GM19372 (cell line): ENCODE results near the gene RIN1.

ENCODE experiments used
- ATAC-seq: cut with Tn5 transposase; IDR thresholded peaks from one replicate; pipeline ENCODE4 v1.9.1; 2021; ENCODE audit warnings: mild to moderate bottlenecking, low read depth, moderate library complexity; ENCODE audit not compliant: unreplicated experiment

RIN1 gene

DNA sequence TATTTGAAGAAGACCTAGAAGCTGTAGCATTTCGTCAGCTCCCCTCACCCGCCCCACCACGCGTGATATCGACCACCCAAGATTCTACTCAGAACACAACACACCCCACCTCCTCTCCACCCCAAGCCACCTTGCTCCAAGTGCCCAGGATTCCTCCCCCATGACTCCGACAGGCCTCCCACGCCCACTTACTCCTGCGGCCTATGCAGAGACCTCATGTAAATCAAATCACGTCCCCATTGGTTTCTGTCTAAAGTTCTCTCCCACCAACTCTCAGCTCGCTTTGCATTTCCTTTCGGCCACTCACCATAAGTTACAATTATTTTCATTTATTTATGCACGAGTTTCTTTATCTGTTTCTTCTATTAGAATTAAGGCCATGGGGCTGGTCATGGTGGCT is 33.6 kb downstream of the RIN1 start:
- no peak for ATAC-seq

DNA sequence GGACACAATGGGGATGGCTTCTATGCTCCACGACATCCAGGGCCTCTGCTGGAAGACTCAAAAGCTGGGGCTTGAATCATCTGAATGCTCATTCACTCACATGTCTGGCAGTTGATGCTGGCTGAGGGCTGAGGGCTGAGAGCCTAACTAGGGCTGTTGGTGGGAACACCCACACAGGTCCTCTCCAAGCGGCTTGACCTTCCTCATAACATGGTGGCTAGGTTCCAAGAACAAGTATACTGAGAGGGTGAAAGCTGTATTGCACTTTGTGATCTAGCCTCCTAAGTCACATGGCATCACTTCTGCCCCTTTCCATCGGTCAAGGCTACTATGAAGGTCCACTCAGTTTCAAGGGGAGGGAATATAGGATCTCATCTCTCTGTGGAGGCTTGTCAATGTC is 37.0 kb downstream of the RIN1 start:
- no peak for ATAC-seq

DNA sequence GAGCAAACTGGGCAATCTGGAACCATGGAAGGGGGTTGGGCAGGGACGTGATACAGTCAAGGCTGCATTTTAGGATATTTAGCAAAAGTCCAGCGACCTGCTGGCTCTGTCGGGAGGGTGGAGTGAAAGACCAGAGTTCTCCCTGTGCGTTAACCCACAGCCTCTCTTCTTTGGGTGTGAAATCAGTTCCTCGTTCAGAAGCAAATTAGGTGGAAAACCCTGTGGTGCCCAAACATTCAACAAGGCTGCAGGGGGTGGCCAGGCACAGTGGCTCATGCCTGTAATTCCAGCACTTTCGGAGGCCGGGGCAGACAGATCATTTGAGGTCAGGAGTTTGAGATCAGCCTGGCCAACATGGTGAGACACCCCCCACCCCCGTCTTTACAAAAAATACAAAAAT is 38.6 kb downstream of the RIN1 start:
- ATAC-seq = no peak

DNA sequence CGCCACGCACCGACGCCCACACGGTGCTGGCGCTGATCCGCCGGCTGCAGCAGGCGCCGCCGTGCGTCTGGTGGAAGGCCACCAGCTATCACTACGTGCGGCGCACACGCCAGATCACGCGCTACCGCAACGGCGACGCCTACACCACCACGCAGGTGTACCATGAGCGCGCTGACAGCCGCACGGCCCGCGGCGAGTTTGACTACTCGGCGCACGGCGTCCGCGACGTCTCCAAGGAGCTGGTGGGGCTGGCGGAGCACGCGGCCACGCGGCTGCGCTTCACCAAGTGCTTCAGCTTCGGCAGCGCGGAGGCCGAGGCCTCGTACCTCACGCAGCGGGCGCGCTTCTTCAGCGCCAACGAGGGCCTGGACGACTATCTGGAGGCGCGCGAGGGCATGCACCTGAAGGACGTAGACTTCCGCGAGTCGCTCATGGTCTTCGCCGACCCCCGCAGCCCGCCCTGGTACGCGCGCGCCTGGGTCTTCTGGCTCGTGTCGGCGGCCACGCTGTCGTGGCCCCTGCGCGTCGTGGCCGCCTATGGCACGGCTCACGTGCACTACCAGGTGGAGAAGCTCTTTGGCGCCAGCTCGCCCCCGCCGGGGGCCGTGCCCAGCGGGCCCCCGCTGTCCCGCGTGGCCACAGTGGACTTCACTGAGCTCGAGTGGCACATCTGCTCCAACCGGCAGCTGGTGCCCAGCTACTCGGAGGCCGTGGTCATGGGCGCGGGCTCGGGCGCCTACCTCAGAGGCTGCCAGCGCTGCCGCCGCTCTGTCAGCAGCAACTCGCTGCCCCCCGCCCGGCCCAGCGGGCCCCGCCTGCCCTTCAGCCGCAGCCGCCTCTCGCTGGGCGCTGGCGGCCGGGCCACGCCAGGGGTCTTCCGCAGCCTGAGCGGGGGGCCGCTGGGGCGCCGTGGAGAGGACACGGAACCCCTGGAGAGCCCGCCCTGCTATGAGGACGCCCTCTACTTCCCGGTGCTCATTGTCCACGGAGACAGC is 41.3 kb downstream of the RIN1 start:
- ATAC-seq = no peak

DNA sequence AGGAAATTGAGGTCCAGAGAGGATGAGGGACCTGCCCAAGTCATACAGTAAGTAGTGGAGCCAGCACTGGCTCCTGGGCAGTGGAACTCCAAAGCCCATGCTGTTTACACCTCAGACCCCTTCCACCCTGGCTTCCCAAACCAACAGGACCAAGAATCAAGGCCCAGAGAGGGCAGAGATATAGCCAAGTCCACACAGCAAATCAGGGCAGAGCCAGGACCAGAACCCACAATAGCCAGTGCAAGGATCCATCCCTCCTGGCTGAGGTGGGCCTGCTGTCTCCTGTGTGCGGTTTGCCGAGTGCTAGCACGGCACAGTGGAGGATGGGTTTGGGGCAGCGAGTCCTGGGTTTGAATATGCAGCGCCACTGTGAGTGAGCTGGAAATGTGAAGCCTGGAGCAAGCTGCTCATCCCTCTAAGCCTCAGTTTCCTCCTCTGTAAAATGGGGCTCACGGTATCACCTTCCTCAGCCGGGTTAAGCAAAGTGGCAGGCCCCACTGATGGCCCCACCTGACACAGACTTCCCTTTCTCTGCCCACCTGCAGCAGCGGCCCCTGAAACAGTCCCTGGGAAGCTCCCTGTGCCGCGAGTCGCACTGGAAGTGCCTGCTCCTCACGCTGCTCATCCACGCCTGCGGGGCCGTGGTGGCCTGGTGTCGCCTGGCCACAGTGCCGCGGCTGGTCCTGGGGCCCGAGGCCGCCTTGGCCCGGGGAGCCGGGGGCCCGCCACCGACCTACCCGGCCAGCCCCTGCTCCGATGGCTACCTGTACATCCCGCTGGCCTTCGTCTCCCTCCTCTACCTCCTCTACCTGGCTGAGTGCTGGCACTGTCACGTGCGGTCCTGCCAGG is 42.2 kb downstream of the RIN1 start:
- ATAC-seq = no peak

- no peak for ATAC-seq
Observed at GRCh38 chr11:66293352-66293751, 42.9 kb downstream of the RIN1 start.

DNA sequence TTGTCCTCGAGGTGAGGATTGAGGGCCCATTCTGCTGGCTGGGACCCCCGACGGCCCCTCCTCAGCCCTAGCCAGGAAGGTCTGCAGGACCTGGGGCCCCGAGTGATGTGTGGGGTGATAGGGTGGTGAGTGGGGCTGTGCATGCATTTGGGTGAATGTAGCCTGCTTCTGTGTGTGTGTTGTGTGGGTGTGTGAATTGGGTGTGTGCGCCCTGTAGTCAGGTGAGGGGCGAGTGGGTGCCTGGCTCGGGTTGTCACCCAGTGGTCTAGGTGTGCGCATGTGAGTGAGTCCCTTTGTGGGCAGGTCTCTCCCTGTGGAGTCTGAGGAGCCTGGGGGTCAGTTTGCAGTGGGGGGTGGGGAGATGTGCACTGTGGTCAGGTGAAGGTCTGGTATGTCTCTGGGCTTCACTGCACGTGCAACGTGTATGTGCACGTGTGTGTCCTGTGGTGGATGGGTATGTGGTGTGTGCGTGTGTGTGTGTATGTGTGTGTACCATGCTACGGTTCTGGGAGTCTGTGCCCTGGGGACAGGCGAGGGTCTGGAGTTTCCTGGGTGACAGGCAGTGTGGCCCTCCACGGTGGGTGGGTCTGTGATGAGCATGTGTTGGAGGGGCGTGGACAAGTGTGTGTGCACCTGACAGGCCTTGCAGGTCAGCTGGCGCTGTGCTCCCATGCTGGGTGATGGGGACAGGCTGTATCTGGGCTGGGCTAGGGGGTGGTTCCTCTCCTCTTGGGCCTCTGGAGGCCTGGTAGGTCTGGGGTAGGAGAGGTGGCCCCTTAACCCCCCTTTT is 43.5 kb downstream of the RIN1 start:
- ATAC-seq = no peak

DNA sequence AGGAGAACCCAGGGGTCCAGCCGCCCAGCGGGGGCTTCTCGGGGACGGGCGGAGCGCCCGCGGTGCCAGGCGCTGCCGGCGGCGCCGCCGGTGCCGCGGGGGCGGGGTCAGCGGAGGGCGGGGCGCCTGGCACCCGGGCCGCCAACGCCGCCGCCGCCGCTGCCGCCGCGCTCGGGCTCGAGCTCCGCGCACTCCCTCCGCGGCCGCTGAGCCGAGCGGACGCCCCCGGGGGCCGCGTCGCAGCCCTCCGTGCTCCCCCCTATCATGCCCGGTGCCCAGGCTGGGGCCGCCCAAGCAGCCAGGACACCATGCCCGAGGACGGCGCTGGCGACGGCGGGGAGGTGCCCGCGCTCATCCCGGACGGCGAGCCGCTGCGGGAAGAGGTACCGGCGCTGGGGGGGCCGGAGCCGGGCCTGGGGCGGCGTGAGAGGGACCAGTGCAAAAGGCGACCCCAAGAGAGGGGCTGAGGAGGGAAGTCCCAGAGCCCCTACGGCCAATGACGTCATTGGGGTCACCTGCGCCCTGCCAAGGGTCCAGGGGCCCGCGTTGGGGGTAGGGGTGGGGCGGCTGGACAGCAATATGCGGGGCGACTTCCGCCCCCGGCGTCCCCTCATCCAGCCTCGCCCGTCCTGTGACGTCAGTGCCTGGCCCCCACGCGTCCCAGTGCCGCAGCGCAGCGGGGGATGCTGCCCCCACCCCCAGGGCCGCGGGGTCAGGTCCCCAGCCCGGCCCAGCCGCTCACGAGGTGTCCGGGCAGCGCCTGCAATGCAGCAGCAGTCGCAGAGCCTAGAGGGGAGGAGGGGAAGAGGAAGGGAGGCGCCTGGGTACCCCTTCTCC is 44.3 kb downstream of the RIN1 start, which contains the start of gene TMEM151A:
Gene TMEM151A (plus strand): TSS at position 189 of the 837 bp plus-strand sequence. CDS start 120 bp downstream, at position 309.
- ATAC-seq = no peak

DNA sequence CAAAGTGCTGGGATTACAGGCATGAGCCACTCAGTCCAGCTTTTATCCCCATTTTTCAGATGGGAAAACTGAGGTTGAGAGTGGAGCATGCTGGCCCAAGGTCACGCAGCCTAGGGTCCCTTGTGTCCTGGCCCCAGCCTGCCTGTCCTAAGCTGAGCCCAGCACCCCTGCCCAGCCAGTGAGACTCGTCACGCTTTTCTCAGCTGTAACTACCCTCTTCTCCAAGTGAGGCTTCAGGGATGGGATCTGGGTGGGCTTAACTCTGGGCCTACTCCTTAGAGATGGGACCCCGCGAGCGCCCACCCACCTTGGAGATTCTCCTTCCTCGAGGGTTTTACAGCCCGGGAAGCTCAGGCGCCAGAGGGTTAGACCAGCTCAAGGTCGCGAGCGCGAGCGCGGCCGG is 44.9 kb downstream of the RIN1 start:
- no peak for ATAC-seq

- no peak for ATAC-seq
Observed at GRCh38 chr11:66290330-66290621, 46.0 kb downstream of the RIN1 start.

DNA sequence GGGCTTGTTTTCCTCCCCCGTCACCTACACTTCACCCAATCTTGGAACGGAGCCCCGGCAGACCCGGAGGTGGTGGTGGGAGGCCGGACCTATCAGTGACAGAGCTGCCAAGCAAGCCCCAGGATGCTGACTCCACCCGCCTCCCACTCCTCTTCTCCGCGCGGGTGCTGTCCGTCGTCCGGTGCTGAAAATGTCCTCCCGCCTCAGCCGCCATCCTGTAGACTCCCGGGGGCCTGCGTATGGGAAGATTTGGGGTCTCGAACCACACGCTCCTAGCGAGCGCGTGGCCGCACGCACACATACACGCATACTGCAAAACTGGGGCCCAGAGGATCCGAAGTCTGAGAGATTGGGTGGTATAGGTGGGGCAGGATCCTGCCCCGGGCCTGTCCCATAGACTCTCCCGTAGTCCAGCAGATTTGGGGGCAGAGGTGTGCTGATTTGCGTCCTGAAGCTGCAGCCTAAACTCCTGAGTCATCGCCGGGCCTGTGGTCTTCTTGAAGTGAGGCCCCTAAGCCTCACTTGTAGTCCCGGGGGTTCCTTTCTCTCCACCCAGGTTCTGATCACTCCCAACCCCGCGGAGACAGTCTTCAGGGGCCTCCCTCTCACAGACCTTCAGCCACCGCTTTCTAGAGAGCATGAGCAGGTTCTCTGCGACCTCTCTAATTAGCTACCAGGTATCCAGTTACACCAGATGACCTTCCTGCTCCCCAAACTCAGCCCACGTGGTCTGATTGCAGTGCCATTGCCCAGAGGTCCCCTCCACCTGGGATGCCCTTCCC is 46.5 kb downstream of the RIN1 start:
- peak; percentile 35 for ATAC-seq

- peak; percentile 93 for ATAC-seq
Observed at GRCh38 chr11:66288671-66289547, 47.3 kb downstream of the RIN1 start, which contains the start of gene YIF1A. YIF1A (minus strand) TSS chr11:66289143; CDS start chr11:66288985, 158 bp downstream.

DNA sequence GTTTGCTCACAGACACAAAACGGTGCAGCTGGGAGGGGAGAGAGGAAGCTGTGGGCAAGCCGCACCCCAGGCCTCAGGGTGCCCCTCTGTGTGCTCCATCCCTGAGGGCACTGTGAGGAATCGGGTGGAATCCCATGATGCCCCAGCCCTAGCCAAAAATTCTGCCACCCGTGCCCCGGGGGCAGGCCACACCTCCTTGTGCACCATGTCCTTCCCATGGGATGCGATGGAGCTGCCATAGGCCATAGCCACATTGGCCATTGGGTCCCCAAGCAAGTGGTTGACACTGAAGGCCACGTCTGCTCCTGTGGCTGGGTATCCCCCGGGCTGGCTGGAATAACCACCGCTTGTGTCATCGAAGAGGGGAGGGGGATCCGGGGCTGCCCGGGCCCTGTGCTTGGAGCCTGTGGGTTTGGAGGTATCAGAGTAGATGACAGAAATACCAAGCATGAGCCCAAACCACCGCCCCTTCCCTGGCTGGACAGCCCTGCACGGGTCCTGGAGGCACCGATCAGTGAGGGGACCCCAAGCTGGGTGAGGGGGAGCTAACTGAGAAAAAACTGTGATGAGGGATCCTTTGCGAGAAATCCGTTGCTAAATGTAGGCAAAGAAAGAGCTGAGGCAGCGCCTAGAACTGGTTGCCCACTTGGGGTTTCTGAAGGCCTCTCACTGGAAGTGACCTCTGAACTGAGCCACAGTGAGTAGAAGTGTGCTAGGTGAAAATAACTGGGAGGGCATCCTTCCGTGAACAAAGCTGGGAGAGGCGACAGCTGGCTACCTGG is 48.2 kb downstream of the RIN1 start:
- ATAC-seq = no peak

GRCh38 chr11:66287211-66287888 is 48.9 kb downstream of the RIN1 start:
- no peak for ATAC-seq

GRCh38 chr11:66286699-66287098 is 49.5 kb downstream of the RIN1 start:
- no peak for ATAC-seq

DNA sequence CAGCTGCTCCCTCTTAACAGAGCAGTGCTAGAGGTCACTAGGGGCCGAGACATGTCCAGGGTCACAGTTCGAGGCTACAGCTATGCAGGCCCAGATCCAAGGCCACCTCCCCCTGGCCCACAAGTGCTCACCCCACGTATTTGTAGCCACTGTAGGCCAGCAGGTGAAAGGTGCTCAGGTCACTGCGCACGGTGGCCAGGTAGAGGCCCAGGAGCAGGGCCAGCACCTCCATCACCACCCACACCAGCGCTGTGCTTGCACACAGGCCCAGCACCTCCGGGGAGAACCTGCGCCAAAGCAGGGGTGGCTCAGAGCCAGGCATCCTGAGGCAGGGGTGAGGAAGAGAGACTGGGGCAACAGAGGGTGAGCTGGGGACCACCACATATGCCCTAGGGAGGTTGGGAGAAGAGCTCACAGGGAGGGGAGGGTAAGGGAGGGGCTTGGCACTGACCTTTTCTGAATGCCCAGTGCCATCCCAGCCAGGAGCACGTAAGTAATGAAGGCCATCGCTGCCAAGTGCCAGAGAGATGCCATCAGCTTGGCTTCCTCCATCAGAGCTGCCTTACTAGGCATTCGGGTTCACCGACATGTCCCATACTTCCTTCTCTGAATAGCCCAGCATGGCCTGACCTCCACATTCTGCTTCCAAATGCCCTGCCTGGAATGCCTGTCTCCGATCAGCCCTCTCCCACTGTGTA is 50.8 kb downstream of the RIN1 start:
- ATAC-seq = no peak
